ENCODE results near the gene JAZF1. TPM values are rescaled to one million over a fixed set of nuclear protein-coding genes. Genes with fewer than 3 reads are reported as not detected.

JAZF1 gene
- total RNA-seq, 4 donors from 2014 or later = 12.7 to 19.2 (median 14.7) TPM

- H3K27ac ChIP-seq = no peak overlapping the region
- H3K36me3 ChIP-seq = no peaks in the 10 kb centered on the region
- 98 to 100% methylated on average over 2 of the region's 2 CpGs for WGBS, 2 donors
- TF ChIP-seq POLR2A (IDR thresholded peaks at IDR 0.05) (no peak), CTCF (IDR thresholded peaks at IDR 0.05) (no peak)
- no peak overlapping the region for H3K4me3 ChIP-seq (replicated peaks in 1 of 3)
- intact Hi-C loops (cut with DNase I) = no loop called here
- H3K4me1 ChIP-seq = peaks cover 0 to 12% of the 10 kb centered on the region in 2 donors
- no peaks in the 10 kb centered on the region for H3K27me3 ChIP-seq
- DNase-seq = no peak
- H3K9me3 ChIP-seq = no peaks in the 10 kb centered on the region
Observed at GRCh38 chr7:28003408-28003807, 177.2 kb downstream of the JAZF1 start.

GRCh38 chr7:28002638-28003037, 178.0 kb downstream of the JAZF1 start:
- no peak overlapping the region for H3K27ac ChIP-seq
- H3K4me1 ChIP-seq = peaks cover 0 to 12% of the 10 kb centered on the region in 2 donors
- no peak for TF ChIP-seq CTCF (IDR thresholded peaks at IDR 0.05)
- no peak for TF ChIP-seq POLR2A (IDR thresholded peaks at IDR 0.05)
- H3K36me3 ChIP-seq = no peaks in the 10 kb centered on the region
- no peaks in the 10 kb centered on the region for H3K27me3 ChIP-seq
- intact Hi-C loops (cut with DNase I) = no loop called here
- DNase-seq = no peak
- H3K4me3 ChIP-seq (replicated peaks in 1 of 3) = no peak overlapping the region
- H3K9me3 ChIP-seq = no peaks in the 10 kb centered on the region

- Histone ChIP-seq H3K27ac (no peak overlapping the region), H3K4me3 (replicated peaks in 1 of 3) (no peak overlapping the region), H3K36me3 (no peaks in the 10 kb centered on the region), H3K4me1 (peaks cover 0 to 12% of the 10 kb centered on the region in 2 donors), H3K9me3 (no peaks in the 10 kb centered on the region), H3K27me3 (no peaks in the 10 kb centered on the region)
- no peak for DNase-seq
- intact Hi-C loops (cut with DNase I) = no loop called here
- TF ChIP-seq CTCF (IDR thresholded peaks at IDR 0.05) (no peak), POLR2A (IDR thresholded peaks at IDR 0.05) (no peak)
Observed at GRCh38 chr7:28001896-28002295, 178.7 kb downstream of the JAZF1 start.

- intact Hi-C loops (cut with DNase I) = no loop called here
- Histone ChIP-seq H3K9me3 (no peaks in the 10 kb centered on the region), H3K4me1 (peaks cover 0 to 12% of the 10 kb centered on the region in 2 donors), H3K4me3 (replicated peaks in 1 of 3) (no peak overlapping the region), H3K36me3 (no peaks in the 10 kb centered on the region), H3K27ac (no peak overlapping the region), H3K27me3 (no peaks in the 10 kb centered on the region)
- DNase-seq = no peak
- TF ChIP-seq POLR2A (IDR thresholded peaks at IDR 0.05) (no peak), CTCF (IDR thresholded peaks at IDR 0.05) (no peak)
- 93 to 94% methylated on average over 3 of the region's 3 CpGs for WGBS, 2 donors
Observed at GRCh38 chr7:27999829-28000228, 180.8 kb downstream of the JAZF1 start.

GRCh38 chr7:27998382-27998781, 182.2 kb downstream of the JAZF1 start:
- no peaks in the 10 kb centered on the region for H3K27me3 ChIP-seq
- 51 to 72% methylated on average over 2 of the region's 2 CpGs for WGBS, 2 donors
- no peak for TF ChIP-seq CTCF (IDR thresholded peaks at IDR 0.05)
- TF ChIP-seq POLR2A (IDR thresholded peaks at IDR 0.05) = no peak
- H3K9me3 ChIP-seq = no peaks in the 10 kb centered on the region
- no peak for DNase-seq
- intact Hi-C loops (cut with DNase I) = no loop called here
- peaks cover 2 to 16% of the 10 kb centered on the region in 2 donors for H3K4me1 ChIP-seq
- no peaks in the 10 kb centered on the region for H3K36me3 ChIP-seq
- H3K4me3 ChIP-seq (replicated peaks in 1 of 3) = no peak overlapping the region
- no peak overlapping the region for H3K27ac ChIP-seq
